ENCODE results near the gene ABCC6.
"Not testable (repeated sequence)": the region's sequence is repeated elsewhere in the genome, so short reads cannot be mapped to it uniquely, and the experiment has no call there.

Gene ABCC6

DNA sequence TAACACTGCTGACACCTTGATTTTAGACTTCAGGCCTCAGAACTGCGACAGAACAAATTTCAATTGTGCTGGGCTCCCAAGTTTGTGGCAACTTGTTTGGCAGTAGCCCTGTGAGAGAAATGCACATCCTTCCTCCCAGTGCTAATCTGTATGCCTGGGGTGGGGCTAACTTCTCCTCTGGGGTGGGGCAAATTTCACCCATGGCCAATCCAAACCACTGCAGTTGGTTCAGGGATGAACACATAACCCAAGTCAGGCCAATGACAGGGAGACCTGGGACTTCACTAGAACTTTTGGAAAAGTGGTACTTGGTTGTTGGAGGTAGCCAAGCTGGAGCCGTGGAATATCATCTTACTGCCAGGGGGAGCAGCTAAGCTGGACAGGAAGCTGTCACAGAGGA, 56.3 kb downstream of the ABCC6 start:
- DNase-seq (ENCODE audit: extremely low spot score, insufficient read length, low read depth) (no peak), FAIRE-seq (no peak)

DNA sequence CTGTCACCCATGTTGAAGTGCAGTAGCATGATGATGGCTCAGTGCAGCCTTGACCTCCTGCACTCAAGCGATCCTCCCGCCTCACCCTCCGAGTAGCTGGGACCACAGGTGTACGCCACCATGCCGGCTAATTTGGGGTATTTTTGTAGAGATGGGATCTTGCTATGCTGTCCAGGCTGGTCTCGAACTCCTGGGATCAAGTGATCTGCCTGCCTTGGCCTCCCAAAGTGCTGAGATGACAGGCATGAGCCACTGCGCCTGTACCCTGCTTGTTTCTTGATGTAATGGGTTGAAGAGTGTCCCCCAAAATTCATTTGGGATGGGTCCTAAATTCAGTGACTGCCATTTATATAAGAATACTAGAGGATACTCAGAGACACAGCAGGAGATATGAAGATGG, 57.2 kb downstream of the ABCC6 start:
- DNase-seq (ENCODE audit: extremely low spot score, insufficient read length, low read depth), result no peak
- FAIRE-seq, result no peak

DNA sequence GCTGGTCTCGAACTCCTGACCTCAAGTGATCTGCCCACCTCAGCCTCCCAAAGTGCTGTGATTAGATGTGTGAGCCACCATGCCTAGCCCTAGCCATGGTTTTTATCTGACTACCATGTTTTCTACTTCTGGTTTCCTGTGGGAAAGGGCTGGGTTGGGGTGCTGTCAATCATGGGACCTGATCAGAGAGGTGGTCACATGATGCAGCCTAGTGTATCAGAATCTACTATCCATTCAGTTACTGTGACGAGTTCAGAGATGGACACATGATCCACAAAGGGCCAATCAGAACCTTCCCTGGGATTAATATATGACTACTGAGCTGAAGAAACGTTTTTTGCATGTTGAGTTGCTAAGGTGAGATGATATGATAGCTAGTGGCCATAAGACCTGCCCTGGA, 59.1 kb downstream of the ABCC6 start:
- DNase-seq (ENCODE audit: extremely low spot score, insufficient read length, low read depth) (no peak), FAIRE-seq (no peak)

DNA sequence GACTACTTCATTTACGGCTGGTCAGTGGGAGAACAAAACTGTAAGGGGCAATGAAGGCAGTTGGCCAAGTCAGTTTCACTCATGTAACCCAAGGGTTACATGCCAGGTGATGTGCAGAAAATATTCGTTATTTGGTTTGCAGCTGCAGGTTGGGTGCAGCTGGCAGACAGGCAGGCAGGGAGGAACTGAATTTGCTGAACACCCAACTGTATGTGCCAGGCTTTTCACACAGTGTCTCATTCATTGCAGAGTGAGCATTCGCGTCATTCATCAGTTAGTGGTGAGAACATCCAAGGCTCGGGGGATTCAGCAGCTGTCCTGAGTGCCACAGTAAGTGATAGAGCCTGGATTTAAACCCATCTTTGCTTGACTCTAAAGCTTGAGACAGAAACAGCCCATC, 59.7 kb downstream of the ABCC6 start:
- FAIRE-seq, result no peak
- DNase-seq (ENCODE audit: extremely low spot score, insufficient read length, low read depth), result no peak

DNA sequence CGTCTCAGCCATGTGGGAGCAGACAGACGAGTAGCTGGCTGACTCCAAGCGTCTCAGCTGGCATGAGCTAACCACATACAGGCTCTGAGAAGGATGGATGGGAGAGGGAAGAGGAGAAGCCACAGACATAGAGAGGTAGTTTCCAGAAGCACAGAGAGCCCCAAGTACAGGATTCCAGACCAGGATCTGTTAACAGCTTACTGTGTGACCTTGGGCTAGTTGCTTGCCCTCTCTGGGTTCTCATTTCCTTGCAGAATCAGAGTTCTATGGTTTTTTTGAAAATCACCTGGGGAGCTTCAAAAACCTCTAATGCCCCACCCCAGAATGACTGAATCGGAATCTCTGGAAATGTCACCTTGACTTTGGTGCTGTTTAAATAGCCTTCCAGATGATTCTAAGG, 60.2 kb downstream of the ABCC6 start:
- FAIRE-seq (no peak), DNase-seq (ENCODE audit: extremely low spot score, insufficient read length, low read depth) (no peak)

DNA sequence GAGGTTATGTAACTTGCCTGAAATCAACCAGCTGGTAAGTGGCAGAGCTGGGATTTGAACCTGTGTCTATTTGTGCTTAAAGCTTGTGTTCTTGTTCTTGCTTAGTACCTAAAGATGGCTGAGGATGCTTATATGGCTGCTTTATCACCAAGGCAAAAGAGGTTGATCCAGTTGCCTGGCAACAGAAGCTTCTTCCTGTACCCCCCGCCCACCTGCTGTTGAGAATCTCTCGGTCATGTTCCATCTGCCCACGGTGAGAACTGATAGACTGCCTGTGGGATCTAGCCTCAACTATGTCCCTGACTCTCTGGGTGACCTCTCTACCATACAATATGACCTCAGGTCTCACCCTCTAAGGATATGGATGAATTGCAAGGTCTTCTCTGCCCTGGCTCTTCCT, 60.7 kb downstream of the ABCC6 start:
- DNase-seq (ENCODE audit: extremely low spot score, insufficient read length, low read depth) (no peak), FAIRE-seq (no peak)

DNA sequence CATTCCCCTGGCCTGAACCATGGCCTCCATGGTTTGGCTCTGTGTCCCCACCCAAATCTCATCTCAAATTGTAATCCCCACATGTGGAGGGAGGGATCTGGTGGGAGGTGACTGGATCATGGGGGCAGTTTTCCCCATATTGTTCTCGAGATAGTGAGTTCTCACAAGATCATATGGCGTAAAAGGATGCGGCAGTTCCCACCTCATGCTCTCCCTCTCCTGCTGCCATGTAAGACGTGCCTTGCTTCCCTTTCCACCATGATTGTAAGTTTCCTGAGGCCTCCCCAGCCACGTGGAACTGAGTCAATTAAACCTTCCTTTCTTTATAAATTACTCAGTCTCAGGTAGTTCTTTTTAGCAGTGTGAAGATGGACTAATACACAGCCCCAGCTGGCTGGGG, 61.5 kb downstream of the ABCC6 start:
- FAIRE-seq; DNase-seq (ENCODE audit: extremely low spot score, insufficient read length, low read depth): not testable (repeated sequence)

DNA sequence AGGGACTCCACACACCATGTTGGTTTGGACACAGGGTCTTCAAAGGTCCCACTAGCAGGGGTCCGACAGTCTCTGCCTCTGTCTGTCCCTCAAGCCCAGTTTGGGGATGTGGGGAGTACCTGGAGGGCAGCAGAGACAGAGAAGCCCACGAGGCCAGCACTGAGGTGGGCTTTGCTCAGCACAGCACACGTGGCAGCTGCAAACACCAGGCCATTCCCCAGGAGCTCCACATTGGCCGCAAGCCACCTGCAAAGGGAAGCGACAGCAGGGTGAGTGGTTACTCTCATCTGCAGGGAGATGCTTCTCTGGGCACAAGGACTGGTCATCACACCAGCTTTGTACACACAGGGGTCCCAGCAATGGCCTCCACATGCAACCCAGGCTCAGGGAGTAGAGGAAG, 62.0 kb downstream of the ABCC6 start:
- FAIRE-seq (no peak), DNase-seq (ENCODE audit: extremely low spot score, insufficient read length, low read depth) (no peak)

DNA sequence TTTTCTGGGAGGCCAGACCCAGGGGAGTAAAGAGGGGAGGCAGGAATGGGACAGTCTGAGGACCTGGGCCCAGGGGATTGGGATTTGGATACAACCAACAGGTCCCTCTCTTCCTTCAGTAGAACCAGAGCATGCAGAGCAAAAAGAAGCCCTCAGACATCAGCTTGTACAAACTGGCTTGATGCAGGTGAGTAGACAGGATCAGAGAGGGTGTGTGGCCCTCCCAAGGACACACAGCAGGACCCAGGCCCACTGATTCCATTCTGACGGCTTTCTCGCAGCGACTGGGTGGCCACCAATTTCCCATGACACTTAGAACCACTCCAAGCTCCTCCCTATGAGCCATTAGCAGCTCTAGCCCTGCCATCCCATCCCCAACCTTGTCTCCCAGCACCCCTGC, 63.6 kb downstream of the ABCC6 start:
- DNase-seq (ENCODE audit: extremely low spot score, insufficient read length, low read depth), result no peak
- FAIRE-seq, result no peak

DNA sequence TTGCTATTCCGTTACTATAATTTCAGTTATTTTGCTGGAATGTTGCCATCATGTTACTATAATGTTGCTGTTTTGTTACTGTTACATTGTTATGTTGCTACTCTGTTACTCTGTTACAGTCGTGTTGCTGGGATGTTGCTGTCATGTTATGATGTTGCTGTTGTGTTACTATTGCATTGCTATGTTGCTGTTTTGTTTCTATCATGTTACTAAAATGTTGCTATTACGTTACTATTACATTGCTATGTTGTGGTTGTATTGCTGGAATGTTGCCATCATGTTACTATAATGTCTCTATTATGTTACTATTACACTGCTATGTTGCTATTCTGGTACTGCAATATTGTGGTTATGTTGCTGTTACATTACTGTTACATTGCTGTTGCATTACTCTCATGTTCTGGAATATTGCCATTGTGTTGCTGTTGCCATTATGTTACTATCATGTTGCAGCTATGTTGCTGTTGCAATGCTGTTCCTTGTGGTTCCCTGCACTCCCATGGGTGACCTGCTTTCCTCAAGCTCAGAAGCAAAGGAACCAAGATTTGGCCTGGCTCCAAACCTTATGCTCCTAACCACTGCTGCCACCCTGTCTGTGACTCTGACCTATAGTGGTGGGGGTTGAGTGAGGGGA, 64.4 kb downstream of the ABCC6 start:
- FAIRE-seq, result no peak
- no peak for DNase-seq (ENCODE audit: extremely low spot score, insufficient read length, low read depth)

DNA sequence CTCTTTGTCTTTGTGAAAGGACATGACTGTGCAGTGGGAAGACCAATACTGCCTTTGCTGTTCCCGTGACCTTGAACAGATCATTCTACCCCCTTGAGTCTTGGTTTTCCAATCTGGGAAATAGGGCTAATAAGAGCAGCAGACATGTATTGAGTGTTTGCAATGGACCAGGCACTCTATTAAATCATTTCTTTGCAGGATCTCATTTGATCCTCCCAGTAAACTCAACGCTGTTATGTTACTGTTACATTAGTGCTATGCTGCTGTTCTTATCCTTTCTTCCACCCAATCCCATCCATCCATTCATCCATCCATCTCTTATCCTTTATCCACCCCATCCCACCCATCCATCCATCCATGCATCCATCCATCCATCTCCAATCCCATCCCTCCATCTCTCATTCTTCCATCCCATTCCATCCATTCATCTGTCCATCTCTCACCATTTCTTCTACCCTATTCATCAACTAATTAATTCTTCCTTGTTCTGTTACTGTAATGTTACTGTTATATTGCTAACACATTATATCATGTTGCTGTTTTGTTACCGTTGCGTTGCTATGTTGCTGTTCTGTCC, 65.1 kb downstream of the ABCC6 start:
- FAIRE-seq (no peak), DNase-seq (ENCODE audit: extremely low spot score, insufficient read length, low read depth) (no peak)

DNA sequence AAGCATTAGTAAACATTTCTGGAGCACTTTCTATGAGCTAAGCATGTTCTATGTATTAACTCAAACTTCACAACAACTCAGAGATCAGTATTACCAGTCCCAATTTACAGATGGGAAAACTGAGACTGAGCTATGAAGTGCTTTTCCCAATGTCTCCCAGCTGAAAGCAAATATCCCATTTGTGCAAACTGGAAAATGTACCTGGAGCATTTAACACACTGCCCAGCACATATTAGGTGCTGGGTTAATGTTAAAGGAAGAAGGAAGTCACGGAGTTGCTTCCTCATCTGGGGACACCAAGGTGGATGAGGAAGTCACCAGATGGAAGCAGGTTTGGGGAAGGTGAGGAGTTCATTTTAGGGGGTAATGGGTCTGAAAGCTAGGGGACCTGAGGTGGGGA, 66.1 kb downstream of the ABCC6 start:
- FAIRE-seq, result no peak
- no peak for DNase-seq (ENCODE audit: extremely low spot score, insufficient read length, low read depth)

DNA sequence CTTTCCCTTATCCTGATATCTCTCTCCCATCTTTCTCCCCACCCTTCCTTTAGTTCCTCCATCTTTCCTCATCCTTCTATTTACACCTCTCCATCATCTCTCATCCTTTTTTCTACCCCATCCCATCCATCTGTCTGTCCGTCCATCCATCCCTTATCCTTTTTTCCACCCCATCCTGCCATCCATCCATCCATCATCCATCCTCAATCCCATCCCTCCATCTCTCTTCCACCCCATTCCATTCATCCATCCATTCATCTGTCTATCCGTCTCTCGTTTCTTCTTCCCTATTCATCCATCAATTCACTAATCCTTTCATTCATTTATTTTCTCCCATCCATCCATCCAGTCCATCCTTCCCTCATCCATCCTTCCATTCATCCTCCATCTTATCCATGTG, 68.1 kb downstream of the ABCC6 start:
- DNase-seq (ENCODE audit: extremely low spot score, insufficient read length, low read depth) (no peak), FAIRE-seq (no peak)

DNA sequence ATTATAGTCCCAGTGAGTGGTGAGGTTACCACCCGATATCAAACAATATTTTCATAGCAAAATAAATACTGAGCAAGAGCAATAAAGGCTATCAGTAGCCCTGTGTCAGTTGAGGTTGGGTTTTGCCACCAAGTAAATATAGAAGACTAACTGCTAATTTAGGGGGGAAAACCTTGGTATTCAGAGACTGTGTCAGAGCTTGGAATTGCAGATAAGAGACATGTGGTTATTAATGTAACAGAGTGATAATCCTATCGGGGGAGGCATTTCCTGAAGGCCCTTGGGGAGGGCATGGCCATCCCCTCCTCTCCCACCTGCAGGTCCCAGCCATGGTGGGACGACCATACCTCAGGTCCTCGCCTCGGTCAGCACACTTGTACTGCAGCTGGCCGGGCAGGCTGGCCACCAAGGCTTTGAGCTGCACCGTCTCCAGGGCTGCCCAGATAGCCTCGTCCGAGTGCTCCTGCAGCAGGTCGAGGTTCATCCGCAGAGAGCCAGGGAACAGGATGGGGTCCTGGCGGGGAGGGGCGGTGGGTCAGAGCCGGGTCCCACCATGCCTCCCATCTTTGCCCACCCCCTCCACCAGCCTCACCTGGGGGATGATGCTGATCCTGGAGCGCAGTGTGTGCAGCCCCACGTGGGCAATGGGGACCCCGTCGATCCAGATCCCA, 68.9 kb downstream of the ABCC6 start:
- no peak for DNase-seq (ENCODE audit: extremely low spot score, insufficient read length, low read depth)
- no peak for FAIRE-seq

DNA sequence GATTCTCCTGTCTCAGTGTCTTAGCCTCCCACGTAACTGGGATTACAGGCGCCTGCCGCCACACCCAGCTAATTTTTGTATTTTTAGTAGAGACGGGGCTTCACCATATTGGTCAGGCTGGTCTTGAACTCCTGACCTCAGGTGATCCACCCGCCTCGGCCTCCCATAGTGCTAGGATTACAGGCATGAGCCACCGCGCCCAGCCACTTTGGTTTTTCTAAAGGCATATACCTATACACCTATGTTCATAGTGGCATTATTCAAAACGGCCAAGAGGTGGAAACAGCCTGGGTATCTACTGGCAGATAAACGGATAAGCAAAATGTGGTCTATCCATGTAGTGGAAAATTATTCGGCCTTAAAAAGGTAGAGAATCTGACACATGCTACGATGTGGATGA, 70.3 kb downstream of the ABCC6 start:
- FAIRE-seq, result not testable (repeated sequence)

DNA sequence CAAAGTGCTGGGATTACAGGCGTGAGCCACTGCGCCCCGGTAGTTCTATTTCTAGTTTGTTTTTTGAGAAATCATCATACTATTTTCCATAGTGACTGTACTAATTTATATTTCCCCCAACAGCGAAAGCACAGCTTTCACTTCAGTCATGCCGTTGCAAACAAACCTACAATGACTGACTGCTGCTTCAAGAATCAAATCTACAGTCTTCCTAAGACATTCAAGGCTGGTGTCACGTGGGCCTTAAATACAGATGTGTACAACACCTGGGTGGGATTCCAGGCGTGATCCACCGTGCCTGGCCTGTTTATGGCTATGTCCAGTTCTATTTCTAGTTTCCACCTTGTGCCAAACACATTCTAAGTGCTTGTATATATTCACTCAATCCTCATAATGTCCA, 72.0 kb downstream of the ABCC6 start:
- FAIRE-seq (no peak), DNase-seq (ENCODE audit: extremely low spot score, insufficient read length, low read depth) (no peak)

More for the DNA sequence above, 70.3 kb downstream of the ABCC6 start:
- DNase-seq (ENCODE audit: extremely low spot score, insufficient read length, low read depth), result not testable (repeated sequence)

DNA sequence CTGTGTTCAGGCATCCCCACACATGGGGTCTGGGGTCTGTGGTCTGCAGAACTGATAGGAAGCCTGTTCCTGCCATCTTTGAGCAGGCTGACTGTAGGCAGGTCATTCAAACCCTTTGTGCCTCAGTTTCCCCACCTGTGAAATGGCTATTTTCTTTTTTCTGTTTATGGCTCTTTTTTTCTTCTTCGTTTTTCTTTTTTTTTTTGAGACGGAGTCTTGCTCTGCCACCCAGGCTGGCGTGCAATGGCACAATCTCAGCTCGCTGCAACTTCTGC, 72.5 kb downstream of the ABCC6 start:
- FAIRE-seq (no peak), DNase-seq (ENCODE audit: extremely low spot score, insufficient read length, low read depth) (no peak)

DNA sequence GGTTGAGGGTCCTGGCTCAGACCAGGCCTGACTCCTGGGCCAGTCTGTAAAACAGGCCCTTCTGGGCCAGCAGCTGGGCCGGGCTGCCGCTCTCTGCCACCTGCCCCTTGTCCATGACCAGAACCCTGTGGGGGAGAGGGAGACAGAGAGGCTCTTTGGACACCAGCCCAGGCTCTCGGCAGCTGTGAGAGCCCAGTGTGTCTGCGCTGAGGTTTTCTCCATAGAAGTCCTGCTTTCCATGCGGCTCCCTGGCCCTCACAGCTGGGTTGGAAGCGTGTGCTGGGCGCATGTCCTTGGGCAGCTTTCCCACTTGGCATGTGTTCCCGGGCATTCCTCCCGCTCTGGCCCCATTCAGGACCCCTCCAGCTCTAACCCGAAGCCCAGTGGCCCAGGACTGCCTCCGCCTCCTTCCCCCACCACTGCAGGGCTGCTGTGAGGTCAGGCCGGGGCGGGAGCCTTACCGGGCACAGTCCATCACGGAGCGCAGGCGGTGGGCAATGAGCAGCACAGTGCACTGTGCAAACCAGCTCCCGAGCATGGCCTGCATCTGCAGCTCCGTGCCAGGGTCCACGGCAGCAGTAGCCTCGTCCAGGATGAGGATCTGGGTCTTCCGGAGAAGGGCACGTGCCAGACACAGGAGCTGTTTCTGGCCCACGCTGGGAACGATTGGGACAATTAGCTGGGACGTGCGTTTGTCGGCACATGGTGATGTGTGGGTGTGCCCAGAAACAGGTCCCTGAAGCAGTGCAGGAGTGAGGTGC, 73.0 kb downstream of the ABCC6 start:
- no peak for FAIRE-seq
- no peak for DNase-seq (ENCODE audit: extremely low spot score, insufficient read length, low read depth)

DNA sequence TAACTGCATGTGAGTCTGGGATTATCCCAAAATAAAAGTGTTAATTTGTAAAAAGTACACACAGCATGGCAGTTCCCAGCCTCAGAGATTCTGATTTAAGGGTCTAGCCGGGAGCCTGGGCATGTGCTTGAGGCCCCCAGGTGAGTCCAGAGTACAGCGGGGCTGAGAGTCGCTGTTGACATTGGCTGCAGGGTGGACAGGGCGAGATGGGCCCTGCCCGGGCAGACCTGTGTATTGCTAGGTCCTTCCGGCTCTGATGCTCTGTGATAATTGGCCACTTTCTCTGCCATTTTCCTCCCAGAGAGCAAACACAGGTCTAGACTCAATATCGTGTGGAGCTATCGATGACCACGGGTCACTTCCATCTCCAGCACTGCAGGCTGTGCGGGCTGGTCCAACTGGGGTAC, 73.6 kb downstream of the ABCC6 start:
- FAIRE-seq, result no peak
- DNase-seq (ENCODE audit: extremely low spot score, insufficient read length, low read depth), result no peak

DNA sequence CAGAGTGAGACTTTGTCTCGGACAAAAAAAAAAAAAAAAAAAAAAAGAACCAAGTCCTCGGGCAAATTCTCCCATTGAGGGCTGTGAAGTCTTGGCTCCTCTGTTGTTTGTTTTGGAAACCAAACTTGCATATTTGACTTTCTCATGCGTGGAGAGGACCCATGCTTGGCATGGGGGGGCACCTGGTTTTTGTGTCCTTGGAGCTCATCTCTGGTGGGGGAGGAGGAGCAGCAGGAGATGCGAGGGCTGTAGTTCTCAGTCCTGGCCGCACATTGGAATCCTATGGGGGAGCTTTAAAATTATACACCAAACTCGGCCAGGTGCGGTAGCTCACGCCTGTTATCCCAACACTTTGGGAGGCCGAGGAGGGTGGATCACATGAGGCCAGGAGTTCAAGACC, 74.5 kb downstream of the ABCC6 start:
- FAIRE-seq (no peak), DNase-seq (ENCODE audit: extremely low spot score, insufficient read length, low read depth) (no peak)

DNA sequence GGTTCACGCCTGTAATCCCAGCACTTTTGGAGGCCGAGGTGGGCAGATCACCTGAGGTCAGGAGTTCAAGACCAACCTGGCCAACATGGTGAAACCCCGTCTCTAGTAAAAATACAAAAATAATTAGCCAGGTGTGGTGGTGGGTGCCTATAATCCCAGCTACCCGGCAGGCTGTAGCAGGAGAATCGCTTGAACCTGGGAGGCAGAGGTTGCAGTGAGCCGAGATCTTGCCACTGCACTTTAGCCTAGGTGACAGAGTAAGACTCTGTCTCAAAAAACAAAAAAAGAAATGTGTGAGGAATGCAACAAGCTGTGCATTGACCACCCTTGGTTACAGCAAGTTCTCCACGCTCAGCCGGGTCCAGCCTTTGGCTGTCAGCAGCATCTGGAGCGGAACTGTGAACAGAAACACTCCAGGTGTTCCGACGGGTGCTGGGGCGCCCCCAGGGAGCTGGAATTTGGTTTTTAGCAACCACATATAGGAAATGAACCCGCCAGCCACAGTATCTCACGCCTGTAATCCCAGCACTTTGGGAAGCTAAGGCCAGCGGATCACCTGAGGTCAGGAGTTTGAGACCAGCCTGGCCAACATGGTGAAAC, 75.2 kb downstream of the ABCC6 start:
- FAIRE-seq; DNase-seq (ENCODE audit: extremely low spot score, insufficient read length, low read depth): not testable (repeated sequence)
